ENCODE data around the gene HSD17B2.

The HSD17B2 gene

DNA sequence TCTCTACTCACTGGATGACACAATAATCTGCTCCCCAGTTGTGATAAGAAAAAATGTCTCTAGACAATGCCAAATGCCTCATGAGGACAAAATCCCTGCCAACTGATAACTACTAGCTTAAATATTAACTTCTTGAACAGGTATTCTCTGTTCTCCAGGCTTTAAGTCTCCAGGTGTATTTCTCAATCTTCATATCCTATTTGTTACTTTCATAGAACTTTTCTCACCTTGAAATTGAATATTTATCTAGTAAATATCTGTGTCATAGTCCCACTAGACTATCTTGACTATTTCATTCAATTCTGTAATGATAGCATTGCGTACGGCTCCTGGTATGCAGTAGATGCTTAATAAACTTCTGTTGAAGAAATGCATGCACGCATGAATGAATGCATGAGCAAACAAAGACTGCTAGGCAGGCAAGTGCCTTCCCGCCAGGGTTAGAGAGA lies 15.9 kb downstream of the HSD17B2 start:
- DNase-seq, result no peak

DNA sequence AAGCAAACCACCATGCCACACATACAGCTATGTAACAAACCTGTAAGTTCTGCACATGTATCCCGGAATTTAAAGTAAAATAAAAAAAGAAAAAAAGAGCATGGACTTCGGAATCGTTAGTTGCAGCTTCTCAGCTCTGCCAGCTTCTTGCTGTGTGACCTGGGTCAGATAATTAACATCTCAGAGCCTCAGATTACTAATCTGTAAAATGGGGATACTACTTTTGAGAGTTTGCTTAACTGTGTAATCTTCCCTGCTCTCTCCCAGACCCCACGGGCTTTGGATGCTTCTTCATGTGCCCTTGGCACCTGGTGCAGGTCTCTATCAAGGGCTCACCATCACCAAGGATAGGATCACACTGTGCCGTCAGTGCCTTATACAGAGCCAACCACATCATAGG lies 16.6 kb downstream of the HSD17B2 start:
- DNase-seq, result no peak

GRCh38 chr16:82055117-82055516 lies 20.1 kb downstream of the HSD17B2 start:
- no peak for DNase-seq

DNA sequence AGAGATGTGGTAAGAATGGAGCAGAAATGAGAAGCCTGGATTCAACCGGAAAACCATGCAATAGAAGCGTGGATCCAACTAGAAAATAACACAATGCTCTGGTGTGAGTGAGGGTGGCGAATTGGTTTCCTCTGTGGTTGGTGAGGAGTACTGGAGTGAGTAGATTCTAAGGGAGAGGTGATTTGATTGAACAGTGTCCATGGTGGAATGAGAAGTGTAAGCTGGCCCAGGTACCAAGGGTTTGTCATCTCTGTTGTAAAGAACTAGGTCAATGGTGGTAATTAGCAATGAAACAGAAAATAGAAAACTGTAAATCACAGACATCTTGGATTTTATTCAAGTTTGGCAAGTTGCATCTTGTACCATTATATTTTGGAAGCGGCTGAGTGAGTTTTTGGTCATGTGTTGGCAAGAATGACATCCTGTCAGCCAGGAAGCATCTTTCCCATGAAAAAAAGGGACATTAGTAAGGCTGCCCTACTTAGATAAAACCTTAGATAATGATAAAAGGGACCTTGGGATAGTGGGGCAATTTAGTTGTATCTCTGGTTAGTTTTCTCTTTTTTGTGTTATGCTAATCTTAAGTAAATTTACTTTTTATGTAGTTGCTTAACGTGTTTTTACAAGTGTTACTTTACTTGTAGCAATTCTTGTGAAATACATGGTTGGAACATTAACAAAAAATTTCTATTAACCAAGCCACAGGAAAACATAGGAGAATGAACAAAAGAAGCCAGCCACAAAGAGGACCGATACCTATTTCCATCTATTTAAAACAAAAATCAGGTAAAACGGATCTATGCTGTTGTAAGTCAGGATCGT lies 20.9 kb downstream of the HSD17B2 start:
- no peak for DNase-seq

DNA sequence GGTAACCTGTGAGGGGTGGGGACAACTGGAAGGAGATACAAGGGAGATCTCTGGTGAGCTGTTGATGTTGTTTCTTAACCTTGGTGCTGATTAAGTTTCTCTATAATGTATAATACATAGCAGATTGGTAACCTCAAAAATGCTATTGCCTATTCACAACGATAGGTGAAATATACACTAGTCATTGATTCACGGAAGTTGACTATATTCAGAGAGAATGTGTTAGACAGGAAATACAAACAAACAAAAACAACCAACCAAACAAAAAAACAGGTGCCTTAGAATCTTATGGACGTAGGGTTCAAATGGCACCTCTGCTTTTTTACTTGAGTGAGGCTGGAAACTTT lies 21.5 kb downstream of the HSD17B2 start:
- DNase-seq, result no peak

DNA sequence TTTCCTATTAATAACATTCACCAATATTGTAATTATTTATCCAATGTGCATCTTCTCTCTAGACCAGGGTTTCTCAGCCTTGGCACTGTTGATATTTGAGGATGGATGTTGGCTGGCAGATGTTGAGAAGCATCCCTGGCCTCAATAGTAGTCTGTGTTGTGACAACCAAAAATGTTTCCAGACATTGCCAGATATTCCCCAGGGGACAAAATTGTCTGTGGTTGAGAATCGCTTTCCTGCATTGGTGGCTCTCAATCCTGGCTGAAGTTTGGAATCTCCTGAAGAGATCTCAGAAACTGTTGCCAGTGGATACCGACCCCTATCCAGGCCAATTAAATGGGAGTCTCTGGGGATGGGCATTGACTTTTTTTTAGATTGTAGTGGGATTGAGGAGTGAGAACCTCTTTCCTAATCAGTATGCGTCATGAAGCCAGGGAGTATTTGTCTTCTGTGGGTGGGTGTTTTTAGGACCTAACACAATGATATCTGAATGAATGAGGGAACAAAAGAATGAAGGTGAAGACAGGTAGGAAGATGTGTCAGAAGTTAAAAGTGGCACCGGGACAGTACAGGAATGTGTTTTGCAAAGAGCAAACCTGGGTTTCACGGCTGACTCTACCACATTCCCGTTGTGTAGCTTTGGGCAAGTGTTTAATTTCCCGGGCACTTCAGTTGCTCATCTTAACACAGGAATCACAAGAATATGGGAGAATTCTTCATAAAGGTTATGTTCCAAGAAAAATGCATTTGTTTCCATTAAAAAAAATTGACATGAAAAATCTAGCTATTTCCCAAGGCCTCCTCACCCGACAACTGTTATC lies 24.3 kb downstream of the HSD17B2 start:
- DNase-seq, result no peak

DNA sequence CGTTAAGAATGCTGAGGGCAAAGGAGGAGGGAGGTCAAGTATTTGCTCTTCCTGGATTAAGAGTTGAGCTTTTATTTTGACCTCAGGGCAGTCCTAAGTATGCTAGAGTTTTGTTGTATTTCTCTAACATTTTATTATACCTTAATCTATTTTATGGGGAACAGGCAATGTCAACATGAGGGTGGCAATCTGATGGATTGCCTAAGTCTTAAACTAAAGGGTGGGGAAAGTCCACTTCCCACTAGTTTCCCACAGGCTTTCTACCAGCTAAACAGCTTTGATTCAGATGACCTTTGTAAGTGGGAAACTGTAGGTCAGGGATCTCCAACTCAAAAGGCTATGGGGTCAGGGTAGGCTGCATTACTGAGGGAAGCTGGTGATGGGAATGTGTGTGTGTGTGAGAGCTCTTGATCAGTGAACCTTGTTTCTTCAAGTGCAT lies 24.9 kb downstream of the HSD17B2 start:
- DNase-seq, result peak; percentile 73

DNA sequence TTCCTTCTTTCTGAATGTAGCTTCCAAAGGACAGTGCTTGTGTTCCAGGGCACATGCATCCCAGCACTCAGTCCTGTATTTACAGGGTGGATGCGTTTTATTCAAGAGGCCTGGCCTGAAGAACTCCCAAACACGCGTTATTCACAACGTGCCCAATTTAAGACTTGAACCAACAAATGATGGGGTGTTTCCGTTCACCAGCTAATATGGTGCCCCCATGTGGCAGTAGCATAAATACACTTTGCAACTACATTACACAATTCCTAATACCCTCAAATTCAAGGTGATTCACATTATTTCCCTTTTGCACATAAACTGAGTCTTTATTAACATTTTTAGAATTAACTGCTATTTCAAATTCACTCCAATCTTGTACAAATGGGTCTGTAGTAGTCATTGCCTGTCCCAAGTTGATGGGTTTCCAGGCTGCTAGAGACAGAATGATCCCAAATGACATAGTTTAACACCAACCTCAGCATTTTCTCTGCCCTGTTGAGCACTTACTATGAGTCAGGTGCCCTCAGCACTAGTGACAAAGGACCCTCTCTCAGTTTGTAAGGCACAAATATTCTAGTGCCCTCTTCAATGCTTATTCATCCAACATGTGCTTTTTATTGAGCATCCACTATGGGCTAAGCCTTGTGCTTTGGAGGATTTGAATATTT lies 26.9 kb downstream of the HSD17B2 start:
- DNase-seq, result peak; percentile 40

DNA sequence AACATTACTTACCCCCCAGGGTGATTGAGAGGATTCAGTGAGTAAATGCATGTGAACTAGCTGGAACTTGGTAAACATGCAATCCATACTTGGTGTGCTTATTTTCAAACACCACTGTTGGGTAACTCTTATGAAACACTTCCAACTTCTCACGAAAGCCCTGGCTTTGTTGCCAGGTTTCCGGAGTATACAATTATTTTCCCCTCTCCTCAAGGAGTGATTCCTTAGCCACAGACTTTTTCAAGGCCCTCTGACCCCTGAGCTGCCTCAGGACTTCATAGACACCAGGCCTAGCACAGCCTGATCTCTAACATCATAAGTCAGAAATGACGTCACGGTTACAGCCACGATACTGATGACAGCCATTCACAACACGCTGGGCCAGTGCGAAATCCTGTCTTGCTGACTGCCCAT lies 27.6 kb downstream of the HSD17B2 start:
- DNase-seq, result peak; percentile 42

DNA sequence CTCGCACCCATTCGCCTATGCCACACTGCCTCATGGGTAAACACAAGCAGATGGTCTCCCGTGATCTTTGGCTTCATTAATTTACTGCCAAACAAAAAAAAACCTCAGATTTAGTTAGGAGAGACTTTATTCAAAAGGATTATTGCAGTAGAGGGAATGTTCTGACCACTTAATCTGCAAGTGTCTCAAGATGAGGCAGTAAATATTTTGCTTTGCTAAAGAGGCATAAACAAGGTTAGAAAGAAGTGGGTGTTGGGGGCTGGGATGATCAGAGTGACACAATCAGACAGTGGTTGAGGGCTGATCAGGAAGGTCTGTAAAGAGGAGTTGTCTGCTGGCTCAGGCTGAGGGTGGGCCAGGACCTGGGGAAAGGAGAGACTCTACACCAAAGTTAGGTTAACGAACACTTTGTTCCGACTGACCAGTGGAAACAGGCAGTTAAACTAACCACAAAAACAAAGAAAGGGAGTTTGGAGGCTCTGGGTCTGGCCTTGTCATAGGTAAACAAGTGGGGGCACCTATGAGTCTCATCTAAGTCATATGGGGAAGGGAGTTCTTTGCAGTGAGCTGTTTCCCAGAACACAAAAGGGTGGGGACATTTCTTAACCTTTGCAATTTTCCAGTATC lies 28.5 kb downstream of the HSD17B2 start:
- DNase-seq, result no peak

DNA sequence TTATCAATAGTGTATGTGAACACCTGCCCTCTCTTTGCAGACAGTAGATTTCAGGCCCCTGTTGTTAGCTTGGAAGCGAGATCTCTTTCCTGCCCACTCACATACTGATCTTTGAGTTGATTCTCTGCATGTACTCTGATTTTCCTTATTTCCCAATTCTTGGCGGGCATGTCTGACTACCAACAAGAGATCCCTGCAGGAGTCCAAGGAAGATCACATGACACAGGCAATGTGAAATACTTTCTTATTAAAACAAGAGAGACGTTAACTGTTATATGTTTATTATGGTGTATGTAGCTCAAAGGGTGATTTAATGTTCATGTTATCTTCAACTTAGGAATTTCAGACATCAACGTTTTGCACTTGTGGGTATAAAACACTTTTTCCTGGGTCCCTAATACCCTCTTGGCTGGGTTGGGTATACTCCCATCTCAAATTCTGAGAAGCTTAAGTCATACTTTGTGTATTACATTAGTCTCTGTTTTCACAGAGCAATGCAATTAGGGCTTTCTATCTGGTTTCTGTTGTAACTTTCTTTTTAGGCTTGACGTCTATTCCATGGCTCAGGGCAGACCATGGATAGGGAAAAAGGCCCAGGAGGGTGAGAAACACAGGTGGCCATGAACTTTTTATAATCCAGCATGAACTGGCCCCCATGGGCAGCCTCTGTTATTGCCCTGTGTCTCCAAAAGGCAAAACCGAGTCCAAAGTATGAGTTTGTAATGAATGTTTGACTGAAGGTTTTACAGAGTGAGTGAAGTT lies 32.2 kb downstream of the HSD17B2 start:
- no peak for DNase-seq

GRCh38 chr16:82067804-82068325 lies 32.8 kb downstream of the HSD17B2 start:
- no peak for DNase-seq

DNA sequence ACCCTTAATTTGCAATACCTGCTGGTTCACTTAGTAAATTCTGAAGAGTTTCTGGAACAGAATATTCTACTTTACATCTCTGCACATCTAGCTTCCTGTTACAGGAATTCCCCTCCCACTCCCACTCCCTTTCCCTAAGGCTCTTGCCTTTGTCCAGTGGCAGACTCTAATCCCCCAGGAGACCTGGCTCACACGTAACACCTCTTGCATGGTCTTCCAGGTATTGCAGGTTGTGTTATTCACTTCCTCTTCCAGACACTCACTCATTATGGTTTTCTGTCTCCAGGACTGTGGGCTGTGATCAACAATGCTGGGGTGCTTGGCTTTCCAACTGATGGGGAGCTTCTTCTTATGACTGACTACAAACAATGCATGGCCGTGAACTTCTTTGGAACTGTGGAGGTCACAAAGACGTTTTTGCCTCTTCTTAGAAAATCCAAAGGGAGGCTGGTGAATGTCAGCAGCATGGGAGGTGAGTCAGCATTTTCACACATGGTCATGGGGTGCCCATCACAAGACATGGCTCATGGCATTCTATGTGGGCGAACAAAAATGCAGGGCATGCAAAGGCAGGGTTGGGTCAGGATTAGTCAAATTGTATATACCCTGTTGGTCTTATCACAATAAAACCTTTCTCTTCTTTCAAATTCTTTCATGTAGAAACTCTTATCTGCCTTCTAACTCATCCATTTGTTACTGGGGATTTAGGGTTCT lies 35.8 kb downstream of the HSD17B2 start:
- DNase-seq, result peak; percentile 63

DNA sequence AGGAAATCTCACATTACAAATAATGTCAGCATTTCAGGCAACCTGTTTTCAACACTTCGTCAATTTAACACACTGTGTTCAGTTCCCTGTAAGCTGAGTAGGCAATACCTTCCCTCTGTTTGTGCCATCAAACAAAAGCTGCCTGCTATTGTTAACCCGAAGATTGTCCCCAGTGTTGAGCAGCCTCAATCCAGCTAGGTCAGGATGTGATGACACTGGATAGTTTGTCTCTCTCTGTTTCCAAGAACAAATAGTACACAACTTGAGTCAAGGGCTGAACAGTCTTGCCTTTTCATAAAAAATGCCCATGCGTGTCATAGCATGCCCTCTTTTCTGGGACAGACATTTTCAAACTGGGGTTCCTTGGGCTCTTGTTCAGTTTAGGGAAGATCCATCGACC lies 36.4 kb downstream of the HSD17B2 start:
- DNase-seq, result no peak

DNA sequence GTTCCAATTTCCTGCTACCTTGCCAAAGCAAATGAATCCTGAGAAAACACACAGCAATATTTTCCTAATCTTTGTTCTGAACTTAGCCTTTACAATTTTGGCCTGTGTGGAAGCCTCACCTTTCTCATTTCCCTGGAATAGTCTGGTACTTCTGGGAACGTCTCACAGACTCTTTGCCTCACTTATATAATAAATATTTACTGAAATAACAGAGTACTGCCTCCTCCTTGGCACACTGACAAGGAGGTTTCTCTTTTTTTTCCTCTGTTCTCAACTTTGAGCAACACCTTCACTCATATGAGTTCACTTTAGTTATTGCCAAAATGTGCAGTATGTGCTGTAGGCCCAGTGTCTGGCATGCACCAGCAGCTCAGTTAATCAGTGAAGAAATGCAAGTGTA lies 37.3 kb downstream of the HSD17B2 start:
- DNase-seq, result no peak

DNA sequence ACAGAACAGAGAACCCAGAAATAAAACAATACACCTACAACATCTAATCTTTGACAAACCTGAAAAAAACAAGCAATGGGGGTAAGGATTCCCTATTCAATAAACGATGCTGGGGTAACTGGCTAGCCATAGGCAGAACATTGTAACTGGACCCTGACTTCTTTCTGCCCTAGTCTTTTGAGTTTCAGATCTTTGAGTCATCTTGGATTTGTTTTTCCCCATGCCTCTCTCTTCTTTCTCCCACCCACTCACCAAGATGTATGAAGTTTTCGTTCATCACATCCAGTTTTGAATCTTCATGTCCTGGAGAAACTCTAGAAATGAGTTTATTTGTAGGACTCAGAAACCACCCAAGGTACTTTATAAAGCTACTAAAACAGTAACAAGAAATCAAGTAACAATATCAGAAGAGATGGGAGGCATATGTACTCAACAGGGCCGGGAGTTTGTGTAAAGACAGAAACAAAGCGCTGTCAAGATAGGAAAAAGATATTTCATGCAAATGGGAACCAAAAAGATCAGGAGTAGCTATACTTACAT lies 39.0 kb downstream of the HSD17B2 start:
- DNase-seq, result no peak

- DNase-seq, result no peak
These were observed 43.1 kb downstream of the HSD17B2 start for GRCh38 chr16:82078125-82078524.

- DNase-seq, result no peak
These were observed 44.8 kb downstream of the HSD17B2 start for GRCh38 chr16:82079892-82080291.

DNA sequence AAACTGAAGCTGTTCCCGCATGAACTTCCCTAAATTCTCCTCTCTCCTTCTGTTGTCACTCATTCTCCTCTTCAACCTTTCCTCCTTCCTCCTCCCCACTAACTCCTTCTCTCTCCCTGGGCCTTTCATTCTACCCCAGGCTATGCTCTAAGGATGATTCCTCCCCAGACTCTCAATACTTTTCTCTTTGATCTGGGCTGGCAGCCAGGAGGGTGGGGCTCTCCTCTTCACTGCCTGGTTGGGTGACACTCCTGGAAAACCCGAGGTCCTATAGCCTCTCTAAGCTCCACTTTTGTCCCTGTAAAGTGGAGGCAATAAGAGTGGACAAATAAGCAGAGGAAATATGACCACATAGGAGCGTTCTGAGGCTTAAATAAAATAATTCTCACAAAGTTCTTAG lies 46.2 kb downstream of the HSD17B2 start:
- DNase-seq, result no peak

DNA sequence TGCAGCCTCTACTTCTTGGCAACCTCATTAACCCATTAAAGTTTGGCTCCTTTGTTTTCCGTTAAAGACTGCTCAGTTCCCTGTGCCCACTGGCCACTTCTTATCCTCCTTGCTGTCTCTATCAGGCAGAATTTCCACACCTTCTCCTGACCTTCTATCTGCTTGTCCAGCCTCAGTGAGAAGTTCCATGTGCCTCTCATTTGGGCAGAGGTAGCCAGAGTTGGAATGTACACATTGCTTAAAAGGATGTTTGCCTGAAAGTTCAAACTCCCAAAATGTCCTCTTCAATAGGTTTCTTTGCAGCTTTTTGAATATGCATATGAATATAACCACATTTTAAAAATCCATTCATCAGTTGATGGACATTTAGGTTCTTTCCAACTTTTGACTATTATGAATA lies 47.0 kb downstream of the HSD17B2 start:
- no peak for DNase-seq
